Effector memory CD4-positive, alpha-beta T cell (primary cell): ENCODE measurements around the gene SERPING1.

Experiments
- DNase-seq, 3 donors: peaks; one replicate each; pipeline ENCODE4 v3.0.0-alpha.2; 2020
- H3K27ac ChIP-seq: 2 replicates; pipeline ENCODE4 v1.7.0; 2013; ENCODE audit warnings: mild to moderate bottlenecking, low read length, moderate library complexity; ENCODE audit not compliant: insufficient read depth, poor library complexity, severe bottlenecking
- H3K27me3 ChIP-seq: replicated peaks from 2 replicates; pipeline ENCODE4 v1.7.0; 2013; ENCODE audit warnings: mild to moderate bottlenecking, low read length; ENCODE audit not compliant: insufficient read depth, control insufficient read depth, poor library complexity, severe bottlenecking
- H3K36me3 ChIP-seq: 2 replicates; pipeline ENCODE4 v1.7.0; 2013; ENCODE audit warnings: mild to moderate bottlenecking, low read length, moderate library complexity; ENCODE audit not compliant: control insufficient read depth, insufficient read depth
- H3K4me1 ChIP-seq: 2 replicates; pipeline ENCODE4 v1.7.0; 2013; ENCODE audit warnings: low read length, mild to moderate bottlenecking; ENCODE audit not compliant: control insufficient read depth, insufficient read depth, poor library complexity, severe bottlenecking
- H3K4me3 ChIP-seq: 2 replicates; pipeline ENCODE4 v1.7.0; 2013; ENCODE audit warnings: low read length, low read depth, mild to moderate bottlenecking; ENCODE audit not compliant: insufficient read depth, poor library complexity, severe bottlenecking
- H3K9me3 ChIP-seq: 2 replicates; pipeline ENCODE4 v1.7.0; 2013; ENCODE audit warnings: mild to moderate bottlenecking, low read length, moderate library complexity; ENCODE audit not compliant: control insufficient read depth

The SERPING1 gene

GRCh38 chr11:57596266-57596885, 1.1 kb upstream of the SERPING1 start:
- no peaks in the 10 kb centered on the region for H3K36me3 ChIP-seq
- no peaks in the 10 kb centered on the region for H3K4me1 ChIP-seq
- H3K27ac ChIP-seq, result no peak overlapping the region
- H3K9me3 ChIP-seq, result no peaks in the 10 kb centered on the region
- H3K4me3 ChIP-seq, result no peak overlapping the region
- DNase-seq, result no peak
- H3K27me3 ChIP-seq, result peaks cover 8% of the 10 kb centered on the region

GRCh38 chr11:57597916-57598830, 688 bp downstream of the SERPING1 start:
- peaks cover 8% of the 10 kb centered on the region for H3K27me3 ChIP-seq
- H3K4me3 ChIP-seq, result no peak overlapping the region
- no peaks in the 10 kb centered on the region for H3K9me3 ChIP-seq
- no peak overlapping the region for H3K27ac ChIP-seq
- H3K4me1 ChIP-seq, result no peaks in the 10 kb centered on the region
- DNase-seq, result no peak
- H3K36me3 ChIP-seq, result no peaks in the 10 kb centered on the region

- Histone ChIP-seq H3K4me1 (no peaks in the 10 kb centered on the region), H3K36me3 (no peaks in the 10 kb centered on the region), H3K27ac (no peak overlapping the region), H3K27me3 (peaks cover 8% of the 10 kb centered on the region), H3K9me3 (no peaks in the 10 kb centered on the region), H3K4me3 (no peak overlapping the region)
- no peak for DNase-seq
Observed at GRCh38 chr11:57598831-57599155, 1.3 kb downstream of the SERPING1 start.

- Histone ChIP-seq H3K4me3 (no peak overlapping the region), H3K9me3 (no peaks in the 10 kb centered on the region), H3K27me3 (peaks cover 8% of the 10 kb centered on the region), H3K36me3 (no peaks in the 10 kb centered on the region), H3K27ac (no peak overlapping the region), H3K4me1 (no peaks in the 10 kb centered on the region)
- no peak for DNase-seq
Observed at GRCh38 chr11:57599381-57599780, 1.9 kb downstream of the SERPING1 start.

- Histone ChIP-seq H3K4me3 (no peak overlapping the region), H3K27me3 (peaks cover 8% of the 10 kb centered on the region), H3K36me3 (no peaks in the 10 kb centered on the region), H3K4me1 (no peaks in the 10 kb centered on the region), H3K9me3 (no peaks in the 10 kb centered on the region), H3K27ac (no peak overlapping the region)
- no peak for DNase-seq
Observed at GRCh38 chr11:57601297-57601696, 3.8 kb downstream of the SERPING1 start.

GRCh38 chr11:57604296-57605027, 7.0 kb downstream of the SERPING1 start:
- no peak overlapping the region for H3K4me3 ChIP-seq
- H3K36me3 ChIP-seq, result no peaks in the 10 kb centered on the region
- H3K27ac ChIP-seq, result no peak overlapping the region
- no peak for DNase-seq
- no peaks in the 10 kb centered on the region for H3K9me3 ChIP-seq
- no peaks in the 10 kb centered on the region for H3K4me1 ChIP-seq
- no peaks in the 10 kb centered on the region for H3K27me3 ChIP-seq

- Histone ChIP-seq H3K36me3 (no peaks in the 10 kb centered on the region), H3K9me3 (no peaks in the 10 kb centered on the region), H3K27ac (no peak overlapping the region), H3K27me3 (no peaks in the 10 kb centered on the region), H3K4me3 (no peak overlapping the region), H3K4me1 (no peaks in the 10 kb centered on the region)
- DNase-seq, result no peak
Observed at GRCh38 chr11:57605028-57605420, 7.5 kb downstream of the SERPING1 start.

- Histone ChIP-seq H3K27me3 (no peaks in the 10 kb centered on the region), H3K4me3 (no peak overlapping the region), H3K36me3 (no peaks in the 10 kb centered on the region), H3K9me3 (no peaks in the 10 kb centered on the region), H3K27ac (no peak overlapping the region), H3K4me1 (no peaks in the 10 kb centered on the region)
- DNase-seq, result no peak
Observed at GRCh38 chr11:57610170-57610569, 12.7 kb downstream of the SERPING1 start.

GRCh38 chr11:57614234-57614772, 16.8 kb downstream of the SERPING1 start:
- DNase-seq, result no peak
- Histone ChIP-seq H3K9me3 (no peaks in the 10 kb centered on the region), H3K27ac (no peak overlapping the region), H3K27me3 (no peaks in the 10 kb centered on the region), H3K4me1 (no peaks in the 10 kb centered on the region), H3K36me3 (no peaks in the 10 kb centered on the region), H3K4me3 (no peak overlapping the region)

- Histone ChIP-seq H3K4me1 (no peaks in the 10 kb centered on the region), H3K36me3 (no peaks in the 10 kb centered on the region), H3K27me3 (no peaks in the 10 kb centered on the region), H3K4me3 (no peak overlapping the region), H3K9me3 (no peaks in the 10 kb centered on the region), H3K27ac (no peak overlapping the region)
- DNase-seq, result no peak
Observed at GRCh38 chr11:57615308-57615707, 17.8 kb downstream of the SERPING1 start.
